ENCODE results near the gene NAT8L. TPM values are rescaled to one million over a fixed set of nuclear protein-coding genes. Genes with fewer than 3 reads are reported as not detected.

NAT8L gene
- total RNA-seq, 2 experiments from 2014 or later, result 1.0 to 1.1 TPM

DNA sequence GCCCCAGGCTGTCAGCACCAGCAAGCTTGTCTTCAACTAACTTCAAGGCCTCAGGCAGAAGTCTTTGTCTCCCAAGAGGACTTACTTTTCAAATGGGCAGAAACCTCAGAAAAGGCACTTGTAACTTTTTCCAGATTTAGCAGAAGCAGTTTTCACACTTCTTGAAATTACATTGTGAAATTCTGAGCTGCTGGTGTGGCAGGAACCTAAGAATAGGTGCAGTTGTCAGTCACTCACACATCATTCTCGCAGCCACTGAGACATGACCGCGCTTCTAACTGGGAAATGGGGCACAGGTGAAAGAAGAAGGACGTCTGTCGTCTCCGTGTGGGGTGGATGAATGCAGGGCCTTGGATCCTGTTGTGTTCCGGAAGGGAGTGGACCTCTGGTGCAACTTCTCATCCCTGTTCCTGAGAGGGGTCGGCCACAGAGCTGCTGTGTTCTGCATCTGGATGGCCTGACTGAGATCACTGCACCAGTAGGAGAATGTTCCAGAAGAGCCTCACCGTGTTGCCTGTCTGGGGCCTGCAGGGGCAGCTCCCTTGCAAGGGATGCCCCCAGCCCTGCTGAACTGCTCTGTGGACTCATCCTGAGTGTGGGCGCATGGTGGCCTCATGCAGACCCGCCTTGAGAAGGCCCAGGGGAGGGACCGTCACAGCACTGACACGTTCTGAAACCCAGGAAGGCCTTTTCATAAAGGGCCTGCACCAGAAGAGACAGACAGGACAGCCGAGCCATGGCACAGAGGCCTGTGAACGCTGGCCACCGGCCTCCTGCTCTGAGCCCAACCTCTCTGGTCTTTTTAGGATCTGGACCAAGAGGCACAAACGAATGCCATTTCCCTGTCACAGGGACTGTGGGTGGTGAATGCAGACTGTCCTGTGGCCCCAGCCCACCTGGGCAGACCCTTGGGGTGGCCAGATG, 18.7 kb downstream of the NAT8L start:
- ChIA-PET POLR2A (no interaction called here), CTCF (no interaction called here)
- Mint-ChIP-seq H3K9me3 (no peaks in the 10 kb centered on the region), H3K27ac (no peak overlapping the region), H3K4me1 (ENCODE audit: low read depth) (no peaks in the 10 kb centered on the region), H3K27me3 (no peaks in the 10 kb centered on the region), H3K4me3 (no peak overlapping the region), H3K36me3 (ENCODE audit: low read depth) (no peaks in the 10 kb centered on the region)
- no peak for ATAC-seq
- intact Hi-C loops (cut with micrococcal nuclease), result no loop called here
- DNase-seq, result no peak
- TF ChIP-seq, protein P1, sequence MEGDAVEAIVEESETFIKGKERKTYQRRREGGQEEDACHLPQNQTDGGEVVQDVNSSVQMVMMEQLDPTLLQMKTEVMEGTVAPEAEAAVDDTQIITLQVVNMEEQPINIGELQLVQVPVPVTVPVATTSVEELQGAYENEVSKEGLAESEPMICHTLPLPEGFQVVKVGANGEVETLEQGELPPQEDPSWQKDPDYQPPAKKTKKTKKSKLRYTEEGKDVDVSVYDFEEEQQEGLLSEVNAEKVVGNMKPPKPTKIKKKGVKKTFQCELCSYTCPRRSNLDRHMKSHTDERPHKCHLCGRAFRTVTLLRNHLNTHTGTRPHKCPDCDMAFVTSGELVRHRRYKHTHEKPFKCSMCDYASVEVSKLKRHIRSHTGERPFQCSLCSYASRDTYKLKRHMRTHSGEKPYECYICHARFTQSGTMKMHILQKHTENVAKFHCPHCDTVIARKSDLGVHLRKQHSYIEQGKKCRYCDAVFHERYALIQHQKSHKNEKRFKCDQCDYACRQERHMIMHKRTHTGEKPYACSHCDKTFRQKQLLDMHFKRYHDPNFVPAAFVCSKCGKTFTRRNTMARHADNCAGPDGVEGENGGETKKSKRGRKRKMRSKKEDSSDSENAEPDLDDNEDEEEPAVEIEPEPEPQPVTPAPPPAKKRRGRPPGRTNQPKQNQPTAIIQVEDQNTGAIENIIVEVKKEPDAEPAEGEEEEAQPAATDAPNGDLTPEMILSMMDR (IDR thresholded peaks at IDR 0.05), result no peak

DNA sequence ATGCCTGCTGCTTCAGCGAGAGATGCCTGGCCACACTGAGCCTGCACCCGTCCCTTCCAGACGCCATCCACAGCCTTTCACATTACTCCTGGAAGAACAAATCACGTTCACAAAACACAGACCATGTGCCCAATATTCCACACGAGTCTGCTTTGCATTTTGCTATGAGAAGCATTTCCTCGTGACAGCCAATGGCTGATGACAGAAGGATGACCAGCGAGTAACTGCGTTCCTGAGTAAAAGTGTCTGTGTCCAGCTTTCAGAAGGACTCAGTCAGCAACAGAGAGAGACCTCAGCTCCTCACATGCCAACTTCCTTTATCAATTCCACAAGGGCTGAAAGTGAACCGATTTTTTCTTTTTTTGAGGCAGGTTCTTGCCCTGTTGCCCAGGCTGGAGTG, 19.5 kb downstream of the NAT8L start:
- TF ChIP-seq, protein P1 (IDR thresholded peaks at IDR 0.05), result no peak
- no peak for DNase-seq
- H3K4me3 Mint-ChIP-seq, result no peak overlapping the region
- no peak overlapping the region for H3K27ac Mint-ChIP-seq
- H3K27me3 Mint-ChIP-seq, result no peaks in the 10 kb centered on the region
- H3K36me3 Mint-ChIP-seq (ENCODE audit: low read depth), result no peaks in the 10 kb centered on the region
- CTCF ChIA-PET, result no interaction called here
- intact Hi-C loops (cut with micrococcal nuclease), result no loop called here
- no peaks in the 10 kb centered on the region for H3K9me3 Mint-ChIP-seq
- no peak for ATAC-seq
- POLR2A ChIA-PET, result no interaction called here
- no peaks in the 10 kb centered on the region for H3K4me1 Mint-ChIP-seq (ENCODE audit: low read depth)

DNA sequence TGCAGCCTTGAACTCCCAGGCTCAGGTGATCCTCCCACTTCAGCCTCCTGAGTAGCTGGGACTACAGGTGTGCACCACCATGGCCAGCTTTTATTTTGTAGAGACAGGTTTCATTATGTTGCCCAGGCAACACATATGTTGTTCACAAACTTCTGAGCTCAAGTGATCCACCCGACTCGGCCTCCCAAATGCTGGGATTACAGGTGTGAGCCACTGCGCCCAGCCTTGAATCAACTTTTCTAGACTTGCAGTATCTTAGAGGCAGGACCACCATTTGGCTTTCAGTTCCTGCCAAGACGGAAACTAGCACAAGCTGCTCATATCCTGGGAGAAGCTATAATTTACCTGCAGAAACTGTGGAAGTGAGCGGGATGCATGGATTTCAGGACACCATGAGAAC, 19.9 kb downstream of the NAT8L start:
- Mint-ChIP-seq H3K27ac (no peak overlapping the region), H3K36me3 (ENCODE audit: low read depth) (no peaks in the 10 kb centered on the region), H3K27me3 (no peaks in the 10 kb centered on the region), H3K9me3 (no peaks in the 10 kb centered on the region), H3K4me1 (ENCODE audit: low read depth) (no peaks in the 10 kb centered on the region), H3K4me3 (no peak overlapping the region)
- intact Hi-C loops (cut with micrococcal nuclease), result no loop called here
- ChIA-PET CTCF (no interaction called here), POLR2A (no interaction called here)
- ATAC-seq (no peak), DNase-seq (no peak)
- TF ChIP-seq, protein P1 (IDR thresholded peaks at IDR 0.05), result no peak

DNA sequence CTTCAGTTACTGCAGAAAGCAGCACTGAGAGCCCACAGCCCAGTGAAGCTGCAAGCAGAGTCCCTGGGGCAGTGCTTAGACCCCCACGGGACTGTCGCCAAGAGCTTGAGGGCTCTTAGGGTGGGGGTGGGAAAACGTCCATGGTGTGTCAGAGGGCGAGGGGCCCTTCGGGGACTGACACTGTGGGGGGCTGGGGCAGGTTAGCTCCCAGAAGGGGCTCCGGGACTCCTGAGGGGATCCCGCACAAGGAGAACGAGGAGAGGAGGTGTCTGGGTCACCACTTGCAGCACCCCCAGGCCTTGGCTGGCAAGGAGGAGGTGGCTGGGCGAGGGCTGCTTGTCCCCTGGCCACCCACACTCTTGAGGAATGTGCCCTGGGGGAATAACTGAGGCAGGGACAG, 20.8 kb downstream of the NAT8L start:
- POLR2A ChIA-PET, result no interaction called here
- CTCF ChIA-PET, result no interaction called here
- no peak for ATAC-seq
- TF ChIP-seq, protein P1 (IDR thresholded peaks at IDR 0.05), result no peak
- Mint-ChIP-seq H3K36me3 (ENCODE audit: low read depth) (no peaks in the 10 kb centered on the region), H3K4me1 (ENCODE audit: low read depth) (no peaks in the 10 kb centered on the region), H3K9me3 (no peaks in the 10 kb centered on the region), H3K27ac (no peak overlapping the region), H3K27me3 (peaks cover 1% of the 10 kb centered on the region), H3K4me3 (no peak overlapping the region)
- DNase-seq, result no peak
- intact Hi-C loops (cut with micrococcal nuclease), result no loop called here

DNA sequence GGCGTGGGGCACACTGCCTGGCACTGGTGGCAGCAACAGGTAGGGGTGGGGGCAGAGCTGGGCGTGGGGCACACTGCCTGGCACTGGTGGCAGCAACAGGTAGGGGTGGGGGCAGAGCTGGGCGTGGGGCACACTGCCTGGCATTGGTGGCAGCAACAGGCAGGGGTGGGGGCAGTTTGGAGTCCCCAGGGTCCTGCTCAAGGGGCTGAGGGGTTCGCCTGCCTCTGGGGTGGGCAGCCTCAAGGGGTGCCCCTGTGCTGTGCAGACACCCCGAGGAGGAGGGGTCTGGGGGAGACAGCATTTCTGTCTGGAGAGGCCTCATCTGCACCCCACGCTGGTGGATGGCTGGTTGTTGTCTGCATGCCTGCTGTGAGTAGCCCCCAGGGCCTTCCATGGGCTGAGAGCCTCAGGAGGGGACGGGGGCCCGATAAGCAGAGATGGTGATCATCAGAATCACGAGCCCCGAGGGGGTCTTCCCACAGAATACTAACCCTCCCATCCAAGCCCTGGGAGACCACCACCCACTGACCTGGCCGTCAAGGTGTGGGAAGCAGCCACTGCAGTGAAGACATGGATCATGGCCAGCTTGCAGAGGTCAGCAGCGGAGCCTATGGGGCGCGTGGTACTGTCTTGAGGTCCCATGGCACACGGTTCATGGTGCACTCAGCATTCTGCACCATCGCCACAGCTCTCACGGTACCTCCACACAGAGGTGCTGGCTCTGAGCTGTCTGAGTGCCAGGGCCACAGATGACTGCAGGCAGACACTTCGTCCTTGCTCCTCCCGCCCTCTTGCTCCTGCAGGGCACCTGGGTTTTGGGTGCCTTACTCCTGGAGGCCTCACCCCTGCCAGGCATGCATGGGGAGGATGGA, 21.5 kb downstream of the NAT8L start:
- ATAC-seq (no peak), DNase-seq (no peak)
- ChIA-PET POLR2A (interaction anchor here (1.1 kb wide), 1 partner anchor 28 kb away, joined by 3 read pairs; no protein-coding TSS in a partner anchor), CTCF (no interaction called here)
- TF ChIP-seq, protein P1 (IDR thresholded peaks at IDR 0.05), result no peak
- H3K9me3 Mint-ChIP-seq, result no peaks in the 10 kb centered on the region
- intact Hi-C loops (cut with micrococcal nuclease), result no loop called here
- H3K4me1 Mint-ChIP-seq (ENCODE audit: low read depth), result no peaks in the 10 kb centered on the region
- no peak overlapping the region for H3K4me3 Mint-ChIP-seq
- no peak overlapping the region for H3K27ac Mint-ChIP-seq
- peaks cover 1% of the 10 kb centered on the region for H3K27me3 Mint-ChIP-seq
- no peaks in the 10 kb centered on the region for H3K36me3 Mint-ChIP-seq (ENCODE audit: low read depth)
